IMR-90 (cell line): Measurements from ENCODE around the gene ZNF598. TPM values are rescaled to one million over a fixed set of nuclear protein-coding genes. Genes with fewer than 3 reads are reported as not detected.

Experiments
- ATAC-seq: fragments of 200-7000 bp; cut with Tn5 transposase; 2 replicates; pipeline ENCODE4 v1.9.1; 2020; ENCODE audit warnings: low read depth, mild to moderate bottlenecking, moderate library complexity
- BruUV-seq: library from RNA; stranded (reverse); fragments of 400-500 nt; replicated peaks from 2 replicates; lab custom pipeline; 2021; lab: Mats Ljungman, UMichigan
- CTCF ChIA-PET: fragments of 300-600 bp; formaldehyde crosslinking; extraction: SDS; loops from one replicate; lab custom pipeline; 2021; ENCODE audit warnings: antibody characterized with exemption; lab: Yijun Ruan, JAX
- POLR2A ChIA-PET: fragments of 300-600 bp; sonication (Branson Sonifier 250); formaldehyde crosslinking; loops from one replicate; lab custom pipeline; 2022; ENCODE audit warnings: antibody characterized with exemption; ENCODE audit not compliant: unreplicated experiment; lab: Charles Lee
- DNase-seq: peaks from one replicate; pipeline ENCODE4 v3.0.0; 2013
- H2AFZ ChIP-seq: replicated peaks from 2 replicates; pipeline ENCODE3; 2013; ENCODE audit warnings: low read length, mild to moderate bottlenecking; ENCODE audit not compliant: poor library complexity
- H2AK5ac ChIP-seq: 2 replicates; pipeline ENCODE4 v1.6.1; 2013; ENCODE audit warnings: low read depth, low read length, inconsistent platforms
- H2AK9ac ChIP-seq: replicated peaks from 2 replicates; pipeline ENCODE3; 2013; ENCODE audit warnings: mild to moderate bottlenecking, low read depth, low read length, moderate library complexity; ENCODE audit not compliant: poor library complexity
- H2BK120ac ChIP-seq: 2 replicates; pipeline ENCODE4 v1.6.1; 2013; ENCODE audit warnings: low read depth, low read length, inconsistent platforms
- H2BK15ac ChIP-seq: 3 replicates; pipeline ENCODE4 v1.6.1; 2013; ENCODE audit warnings: low read depth, low read length, inconsistent platforms
- H2BK20ac ChIP-seq: 2 replicates; pipeline ENCODE4 v1.6.1; 2013; ENCODE audit warnings: low read depth, mild to moderate bottlenecking, inconsistent platforms, low read length, moderate library complexity
- H2BK5ac ChIP-seq: 2 replicates; pipeline ENCODE4 v1.6.1; 2013; ENCODE audit warnings: mild to moderate bottlenecking, low read depth, low read length, inconsistent platforms; ENCODE audit not compliant: poor library complexity, severe bottlenecking
- H3K14ac ChIP-seq: replicated peaks from 2 replicates; pipeline ENCODE4 v1.6.1; 2013; ENCODE audit warnings: low read depth, low read length, inconsistent platforms
- H3K18ac ChIP-seq: 2 replicates; pipeline ENCODE4 v1.6.1; 2013; ENCODE audit warnings: low read depth, low read length, control low read depth
- H3K23ac ChIP-seq: 2 replicates; pipeline ENCODE4 v1.6.1; 2013; ENCODE audit warnings: low read depth, low read length, inconsistent platforms
- H3K27ac ChIP-seq: 2 replicates; pipeline ENCODE4 v1.5.1; 2013; ENCODE audit warnings: mild to moderate bottlenecking, control low read depth, low read length; ENCODE audit not compliant: insufficient read depth
- H3K27me3 ChIP-seq: 2 replicates; pipeline ENCODE4 v1.6.1; 2013; ENCODE audit warnings: low read length; ENCODE audit not compliant: control insufficient read depth, insufficient read depth
- H3K36me3 ChIP-seq: 2 replicates; pipeline ENCODE4 v1.6.1; 2013; ENCODE audit warnings: low read length, mixed read lengths; ENCODE audit not compliant: control insufficient read depth, insufficient read depth
- H3K4ac ChIP-seq: 2 replicates; pipeline ENCODE4 v1.6.1; 2013; ENCODE audit warnings: low read depth, low read length, inconsistent platforms
- H3K4me1 ChIP-seq: 2 replicates; pipeline ENCODE4 v1.6.1; 2013; ENCODE audit warnings: low read length, mixed read lengths; ENCODE audit not compliant: control insufficient read depth, insufficient read depth
- H3K4me2 ChIP-seq: 2 replicates; pipeline ENCODE4 v1.6.1; 2013; ENCODE audit warnings: low read depth, mild to moderate bottlenecking, control low read depth, low read length, moderate library complexity
- H3K4me3 ChIP-seq: 2 replicates; pipeline ENCODE4 v1.5.1; 2013; ENCODE audit warnings: low read depth, mild to moderate bottlenecking, control low read depth, low read length, moderate library complexity; ENCODE audit not compliant: insufficient read depth
- H3K56ac ChIP-seq: 2 replicates; pipeline ENCODE4 v1.6.1; 2013; ENCODE audit warnings: low read length, inconsistent platforms; ENCODE audit not compliant: insufficient read depth; ENCODE audit errors: extremely low read depth
- H3K79me1 ChIP-seq, 2 experiments: 2 replicates each; pipeline ENCODE4 v1.6.1; 2013; ENCODE audit warnings: low read length in 2 of 2, inconsistent platforms in 1 of 2, low read depth in 1 of 2
- H3K9ac ChIP-seq: 2 replicates; pipeline ENCODE4 v1.6.1; 2013; ENCODE audit warnings: low read depth, low read length, control low read depth
- H3K9me1 ChIP-seq: 2 replicates; pipeline ENCODE4 v1.6.1; 2013; ENCODE audit warnings: low read length, inconsistent platforms; ENCODE audit not compliant: insufficient read depth
- H3K9me3 ChIP-seq: 2 replicates; pipeline ENCODE4 v1.6.1; 2013; ENCODE audit warnings: low read length; ENCODE audit not compliant: control insufficient read depth, insufficient read depth
- H4K20me1 ChIP-seq: 2 replicates; pipeline ENCODE4 v1.6.1; 2013; ENCODE audit warnings: low read length, inconsistent platforms; ENCODE audit not compliant: insufficient read depth
- H4K5ac ChIP-seq: 2 replicates; pipeline ENCODE4 v1.6.1; 2013; ENCODE audit warnings: mild to moderate bottlenecking, low read depth, low read length, control low read depth
- H4K8ac ChIP-seq, 2 experiments: 2 replicates each; pipeline ENCODE4 v1.6.1; 2013; ENCODE audit warnings: low read depth in 2 of 2, low read length in 2 of 2, control low read depth in 1 of 2, inconsistent platforms in 1 of 2
- H4K91ac ChIP-seq: 2 replicates; pipeline ENCODE4 v1.6.1; 2013; ENCODE audit warnings: low read depth, low read length, inconsistent platforms; ENCODE audit not compliant: insufficient read depth
- BHLHE40 ChIP-seq: fragments of 150-350 bp; IDR thresholded peaks from 2 replicates; pipeline ENCODE4 v1.6.1; 2016; ENCODE audit warnings: mild to moderate bottlenecking, low read depth, low read length
- CHD1 ChIP-seq: IDR thresholded peaks from 2 replicates; pipeline ENCODE4 v1.6.1; 2012; ENCODE audit warnings: low read depth, low read length, improper control_type of control experiment
- WGBS, 2 experiments: methylation state at CpG; one replicate each; pipeline versions ENCODE4 v1.1.5 to v1.1.7; 2013; ENCODE audit warnings: missing lambda C conversion rate in 2 of 2; ENCODE audit not compliant: insufficient read length in 1 of 2; ENCODE audit errors: extremely low coverage in 2 of 2; 5-methylcytosine and 5-hydroxymethylcytosine counted together
- dilution Hi-C: fragments of 300-500 bp; cut with HindIII; formaldehyde crosslinking; loops from one replicate; pipeline ENCODE4 v1.14.3; 2018; ENCODE audit warnings: low sequenced_read_pairs; ENCODE audit not compliant: unreplicated experiment
- in situ Hi-C: fragments of 300-500 bp; cut with MboI; formaldehyde crosslinking; loops from 3 replicates; pipeline ENCODE4 v1.14.3; 2019; ENCODE audit warnings: low sequenced_read_pairs, inconsistent platforms, mixed read lengths
- intact Hi-C: fragments of 100-400 bp; cut with micrococcal nuclease; formaldehyde crosslinking; loops from 2 replicates; pipeline ENCODE4 v1.10.0; 2022
- polyA plus RNA-seq, 3 experiments: library from polyadenylated mRNA; depleted of rRNA; stranded (reverse); fragments of >200 nt; gene quantifications; 2 replicates each; pipeline ENCODE4 v1.2.3, GENCODE V29; 2012; ENCODE audit warnings: low replicate concordance in 1 of 3
- total RNA-seq: library from RNA; depleted of rRNA; stranded (reverse); fragments of >200 nt; gene quantifications from 2 replicates; pipeline ENCODE4 v1.2.3, GENCODE V29; 2012

The ZNF598 gene
- total and polyA plus RNA-seq, 2 of the 4 experiments (the other 2 are of a cell fraction) = 3.4 to 36.4 TPM

DNA sequence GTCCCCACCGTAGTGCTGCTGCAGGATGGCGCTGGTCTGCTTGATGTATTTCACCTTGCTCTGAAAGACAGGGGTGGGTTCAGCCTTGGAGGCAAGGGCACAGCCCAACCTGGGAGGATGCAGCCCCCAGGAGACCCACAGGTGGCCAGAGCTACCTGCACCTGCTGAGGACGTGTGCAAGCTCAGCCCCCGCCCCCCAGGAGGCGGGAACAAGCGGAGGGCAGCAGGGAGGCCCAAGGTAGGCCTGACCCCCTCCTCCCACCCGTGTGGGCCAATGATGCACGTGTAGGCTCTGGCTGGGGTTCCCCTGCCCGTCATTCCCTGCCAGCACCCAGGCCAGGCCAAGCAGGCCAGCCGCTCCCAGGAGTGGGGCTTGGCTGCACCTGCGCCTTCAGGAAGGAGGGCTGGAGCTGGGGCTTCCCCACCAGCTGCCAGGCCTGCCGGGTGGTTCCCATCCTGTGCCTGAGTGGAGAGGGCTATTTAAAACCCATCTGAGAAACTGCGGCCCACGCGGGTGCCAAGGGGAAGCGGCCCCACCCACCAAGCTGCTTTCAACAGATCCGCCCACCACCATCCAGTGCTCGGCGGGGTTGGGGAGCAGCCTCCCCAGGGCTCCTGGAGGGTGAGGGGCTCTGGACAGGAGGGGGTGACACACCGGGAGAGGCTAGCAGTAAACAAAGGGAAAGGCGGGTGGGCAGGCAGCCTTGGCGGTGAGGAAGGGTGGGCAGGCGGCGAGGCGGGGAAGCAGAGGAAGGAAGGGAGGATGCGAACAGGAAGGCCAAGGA lies 34.2 kb upstream of the ZNF598 start:
- POLR2A ChIA-PET = interaction anchor here (1.5 kb wide), 1 partner anchor 10 kb away, joined by 6 read pairs; no protein-coding TSS in a partner anchor
- Histone ChIP-seq H3K4me2 (no peak overlapping the region), H3K27ac (no peak overlapping the region), H3K9me1 (peaks cover 16% of the 10 kb centered on the region), H2BK120ac (no peak overlapping the region), H3K18ac (no peak overlapping the region), H3K9ac (no peak overlapping the region), H2BK20ac (no peak overlapping the region), H4K5ac (no peak overlapping the region), H2AK9ac (peak overlapping the region; percentile 36), H2BK5ac (no peak overlapping the region), H2BK15ac (no peak overlapping the region), H3K9me3 (no peaks in the 10 kb centered on the region), H3K56ac (no peak overlapping the region), H4K20me1 (no peaks in the 10 kb centered on the region; the same call in none of the 2 replicates), H2AFZ (no peak overlapping the region), H3K79me1 (peaks cover 21 to 45% of the 10 kb centered on the region in 2 experiments), H3K14ac (no peak overlapping the region), H4K8ac (no peak overlapping the region), H3K27me3 (no peaks in the 10 kb centered on the region), H3K4ac (no peak overlapping the region), H4K91ac (no peak overlapping the region), H3K36me3 (peaks cover 8% of the 10 kb centered on the region; the same call in 1 of the 2 replicates), H3K4me3 (no peak overlapping the region), H2AK5ac (no peak overlapping the region), H3K4me1 (peaks cover 34% of the 10 kb centered on the region), H3K23ac (no peak overlapping the region)
- intact Hi-C loops (no loop called here), dilution Hi-C loops (no loop called here), in situ Hi-C loops (no loop called here)
- DNase-seq = no peak
- CTCF ChIA-PET = no interaction called here
- TF ChIP-seq BHLHE40 (no peak), CHD1 (no peak)
- WGBS, 2 experiments = 86% methylated on average over 15 of the region's 26 CpGs; no CpG with 5 or more reads in 1 of the 2 experiments
- BruUV-seq = no TSS peak
- no peak for ATAC-seq
